Loucy (cell line): ENCODE results near the gene HIVEP2.

Experiments used
- H2AFZ ChIP-seq: fragments of 200-600 bp; sonication (generic); 2 replicates; pipeline ENCODE4 v1.6.0; 2016; ENCODE audit warnings: antibody characterized with exemption, mild to moderate bottlenecking, low read length, moderate library complexity
- H3F3A ChIP-seq: fragments of 200-600 bp; 2 replicates; pipeline ENCODE4 v1.6.0; 2016; ENCODE audit warnings: antibody characterized with exemption, low read depth, mild to moderate bottlenecking
- H3K27me3 ChIP-seq: fragments of 200-600 bp; sonication (generic); 2 replicates; pipeline ENCODE4 v1.6.1; 2014; ENCODE audit warnings: low read length, mild to moderate bottlenecking; ENCODE audit not compliant: insufficient read depth, poor library complexity, severe bottlenecking
- H3K36me3 ChIP-seq: fragments of 200-600 bp; sonication (generic); 2 replicates; pipeline ENCODE4 v1.6.1; 2016; ENCODE audit warnings: low read length; ENCODE audit not compliant: insufficient read depth
- H3K4me1 ChIP-seq: fragments of 200-600 bp; sonication (generic); 2 replicates; pipeline ENCODE4 v1.5.1; 2014; ENCODE audit warnings: low read length, mild to moderate bottlenecking; ENCODE audit not compliant: insufficient read depth, poor library complexity, severe bottlenecking
- H3K4me2 ChIP-seq: fragments of 200-600 bp; sonication (generic); 2 replicates; pipeline ENCODE4 v1.6.0; 2014; ENCODE audit warnings: antibody characterized with exemption, low read length, low read depth, mild to moderate bottlenecking; ENCODE audit not compliant: poor library complexity, severe bottlenecking
- H3K4me3 ChIP-seq: fragments of 200-600 bp; sonication (generic); 2 replicates; pipeline ENCODE4 v1.5.1; 2014; ENCODE audit warnings: low read length, mild to moderate bottlenecking, mixed read lengths; ENCODE audit not compliant: poor library complexity, severe bottlenecking
- H3K79me2 ChIP-seq: fragments of 200-600 bp; sonication (generic); 2 replicates; pipeline ENCODE4 v1.6.1; 2014; ENCODE audit warnings: low read length; ENCODE audit not compliant: insufficient read depth
- H3K9ac ChIP-seq: fragments of 200-600 bp; sonication (generic); 2 replicates; pipeline ENCODE4 v1.6.0; 2014; ENCODE audit warnings: mild to moderate bottlenecking, low read depth, low read length, moderate library complexity; ENCODE audit not compliant: poor library complexity, severe bottlenecking
- H3K9me2 ChIP-seq: fragments of 200-600 bp; sonication (generic); replicated peaks from 2 replicates; pipeline ENCODE4 v1.6.1; 2016; ENCODE audit warnings: low read depth, low read length, mixed read lengths
- H3K9me3 ChIP-seq: fragments of 200-600 bp; sonication (generic); 2 replicates; pipeline ENCODE4 v1.6.1; 2014; ENCODE audit warnings: mild to moderate bottlenecking, antibody characterized with exemption, low read length, low read depth; ENCODE audit not compliant: insufficient read depth
- H4K20me1 ChIP-seq: fragments of 200-600 bp; sonication (generic); 2 replicates; pipeline ENCODE4 v1.6.0; 2014; ENCODE audit warnings: antibody characterized with exemption, low read length, mild to moderate bottlenecking; ENCODE audit not compliant: insufficient read depth, poor library complexity, severe bottlenecking
- CTCF ChIP-seq: fragments of 200-600 bp; sonication (generic); conservative IDR thresholded peaks from 2 replicates; pipeline ENCODE4 v1.5.1; 2014; ENCODE audit warnings: mild to moderate bottlenecking, antibody characterized with exemption, low read length
- EZH2phosphoT487 ChIP-seq: fragments of 200-600 bp; IDR thresholded peaks from 2 replicates; pipeline ENCODE4 v1.6.1; 2018; ENCODE audit warnings: antibody characterized with exemption, mild to moderate bottlenecking, moderate library complexity, borderline replicate concordance

HIVEP2 gene

DNA sequence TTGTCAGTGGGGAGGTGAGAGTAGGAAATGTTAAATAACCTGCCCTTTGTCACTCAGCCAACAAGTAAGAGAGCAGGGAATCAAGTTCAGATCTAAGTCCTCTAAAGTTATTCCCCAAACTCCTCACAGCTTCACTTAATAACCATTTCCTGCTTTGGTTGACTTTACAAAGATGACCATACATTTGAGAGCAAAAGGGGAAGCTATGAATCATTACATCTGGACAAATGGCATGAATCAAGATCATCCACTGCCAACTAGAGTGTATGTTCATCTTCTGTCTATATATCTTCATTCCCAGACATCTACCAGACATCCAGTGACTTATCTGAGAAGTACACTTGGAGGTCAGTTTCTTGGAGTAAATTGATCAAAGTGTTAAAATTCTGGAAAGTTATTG lies 15.1 kb upstream of the HIVEP2 start:
- no peak overlapping the region for H3K4me3 ChIP-seq
- H3K9me2 ChIP-seq = no peaks in the 10 kb centered on the region
- no peak overlapping the region for H2AFZ ChIP-seq
- no peaks in the 10 kb centered on the region for H3K27me3 ChIP-seq
- TF ChIP-seq CTCF (no peak), EZH2phosphoT487 (no peak)
- no peaks in the 10 kb centered on the region for H3K4me1 ChIP-seq
- H3K9ac ChIP-seq = no peak overlapping the region
- H3F3A ChIP-seq = no peaks in the 10 kb centered on the region
- no peaks in the 10 kb centered on the region for H3K36me3 ChIP-seq
- no peaks in the 10 kb centered on the region for H3K9me3 ChIP-seq
- no peaks in the 10 kb centered on the region for H3K79me2 ChIP-seq
- no peaks in the 10 kb centered on the region for H4K20me1 ChIP-seq
- H3K4me2 ChIP-seq = no peak overlapping the region

GRCh38 chr6:142958343-142958742 lies 13.4 kb upstream of the HIVEP2 start:
- H3K79me2 ChIP-seq = no peaks in the 10 kb centered on the region
- no peak overlapping the region for H2AFZ ChIP-seq
- TF ChIP-seq CTCF = no peak
- no peak for TF ChIP-seq EZH2phosphoT487
- H3K9me2 ChIP-seq = no peaks in the 10 kb centered on the region
- H3F3A ChIP-seq = no peaks in the 10 kb centered on the region
- no peak overlapping the region for H3K4me3 ChIP-seq
- H4K20me1 ChIP-seq = no peaks in the 10 kb centered on the region
- H3K4me2 ChIP-seq = no peak overlapping the region
- no peaks in the 10 kb centered on the region for H3K27me3 ChIP-seq
- no peaks in the 10 kb centered on the region for H3K9me3 ChIP-seq
- H3K9ac ChIP-seq = no peak overlapping the region
- H3K36me3 ChIP-seq = no peaks in the 10 kb centered on the region
- no peaks in the 10 kb centered on the region for H3K4me1 ChIP-seq

DNA sequence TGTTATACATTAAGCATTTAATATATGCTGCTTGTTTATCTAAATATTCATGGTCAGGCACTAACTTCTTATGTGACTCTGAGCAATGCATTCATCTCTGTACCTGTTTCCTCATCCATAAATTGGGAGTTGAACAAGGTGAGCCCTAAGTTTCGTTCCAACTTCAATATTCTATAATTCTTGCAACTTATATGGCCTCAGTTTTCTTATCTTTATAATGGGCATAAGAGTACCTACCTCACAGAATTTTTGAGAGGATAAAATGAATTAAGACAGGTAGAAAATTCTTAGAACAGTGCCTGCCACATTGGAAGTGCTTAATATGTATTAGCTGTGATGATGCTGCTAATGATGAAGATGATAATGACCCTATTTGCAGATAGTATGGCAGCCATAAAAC lies 11.8 kb upstream of the HIVEP2 start:
- H3K9me2 ChIP-seq = no peaks in the 10 kb centered on the region
- H4K20me1 ChIP-seq = no peaks in the 10 kb centered on the region
- H3F3A ChIP-seq = no peaks in the 10 kb centered on the region
- no peak overlapping the region for H3K9ac ChIP-seq
- no peak overlapping the region for H2AFZ ChIP-seq
- H3K4me3 ChIP-seq = no peak overlapping the region
- no peaks in the 10 kb centered on the region for H3K4me1 ChIP-seq
- no peaks in the 10 kb centered on the region for H3K9me3 ChIP-seq
- no peaks in the 10 kb centered on the region for H3K27me3 ChIP-seq
- no peaks in the 10 kb centered on the region for H3K79me2 ChIP-seq
- H3K36me3 ChIP-seq = no peaks in the 10 kb centered on the region
- H3K4me2 ChIP-seq = no peak overlapping the region
- TF ChIP-seq EZH2phosphoT487 = no peak
- TF ChIP-seq CTCF = no peak
